Hepatocyte (in vitro differentiated cells): ENCODE measurements around the gene TAPT1.

ENCODE experiments used
- CTCF ChIP-seq: fragments of 200-600 bp; sonication (generic); IDR thresholded peaks from 2 replicates; pipeline ENCODE4 v1.5.1; 2016; ENCODE audit warnings: antibody characterized with exemption, mild to moderate bottlenecking; ENCODE audit not compliant: poor library complexity
- EZH2 ChIP-seq: fragments of 200-600 bp; sonication (generic); IDR thresholded peaks from 2 replicates; pipeline ENCODE4 v1.6.1; 2016; ENCODE audit warnings: antibody characterized with exemption, mild to moderate bottlenecking, borderline replicate concordance
- EZH2phosphoT487 ChIP-seq: fragments of 200-600 bp; sonication (generic); IDR thresholded peaks from one replicate; pipeline ENCODE4 v1.6.1; 2018; ENCODE audit warnings: antibody characterized with exemption, mild to moderate bottlenecking, low read depth, moderate library complexity; ENCODE audit not compliant: unreplicated experiment, severe bottlenecking

GRCh38 chr4:16118090-16118489, 108.2 kb downstream of the TAPT1 start:
- TF ChIP-seq CTCF (no peak), EZH2 (no peak), EZH2phosphoT487 (no peak)
